HUES48 (cell line): ENCODE measurements around the gene IGFALS.

Experiments used
- H3K27ac ChIP-seq: one replicate; pipeline ENCODE4 v1.7.0; 2013; ENCODE audit warnings: low read depth, low read length, inconsistent platforms
- H3K27me3 ChIP-seq: 2 replicates; pipeline ENCODE4 v1.6.1; 2013; ENCODE audit warnings: mild to moderate bottlenecking, low read length; ENCODE audit not compliant: control insufficient read depth, insufficient read depth
- H3K36me3 ChIP-seq: 2 replicates; pipeline ENCODE4 v1.6.1; 2013; ENCODE audit warnings: low read length; ENCODE audit not compliant: control insufficient read depth, insufficient read depth
- H3K4me1 ChIP-seq: 2 replicates; pipeline ENCODE4 v1.6.1; 2013; ENCODE audit warnings: mild to moderate bottlenecking, low read length; ENCODE audit not compliant: control insufficient read depth, insufficient read depth
- H3K4me3 ChIP-seq: 2 replicates; pipeline ENCODE4 v1.5.1; 2013; ENCODE audit warnings: mild to moderate bottlenecking, low read depth, low read length
- H3K9ac ChIP-seq: 2 replicates; pipeline ENCODE4 v1.6.1; 2013; ENCODE audit warnings: mild to moderate bottlenecking, low read depth, low read length, moderate library complexity
- H3K9me3 ChIP-seq: 2 replicates; pipeline ENCODE4 v1.6.1; 2013; ENCODE audit warnings: low read length; ENCODE audit not compliant: control insufficient read depth, insufficient read depth

Gene IGFALS

GRCh38 chr16:1747934-1748333 lies 45.6 kb downstream of the IGFALS start:
- Histone ChIP-seq H3K9me3 (no peaks in the 10 kb centered on the region), H3K4me3 (no peak overlapping the region), H3K4me1 (no peaks in the 10 kb centered on the region), H3K27ac (no peak overlapping the region), H3K27me3 (no peaks in the 10 kb centered on the region), H3K9ac (no peak overlapping the region), H3K36me3 (peaks cover 42% of the 10 kb centered on the region)

- no peaks in the 10 kb centered on the region for H3K9me3 ChIP-seq
- no peaks in the 10 kb centered on the region for H3K4me1 ChIP-seq
- no peak overlapping the region for H3K9ac ChIP-seq
- H3K27me3 ChIP-seq = no peaks in the 10 kb centered on the region
- H3K27ac ChIP-seq = no peak overlapping the region
- no peak overlapping the region for H3K4me3 ChIP-seq
- H3K36me3 ChIP-seq = peaks cover 36% of the 10 kb centered on the region
Observed at GRCh38 chr16:1746693-1747195, 46.8 kb downstream of the IGFALS start.

GRCh38 chr16:1745900-1746692 lies 47.4 kb downstream of the IGFALS start:
- Histone ChIP-seq H3K27ac (peak overlapping the region; percentile 6), H3K36me3 (peaks cover 31% of the 10 kb centered on the region), H3K4me3 (no peak overlapping the region), H3K4me1 (no peaks in the 10 kb centered on the region), H3K9ac (no peak overlapping the region), H3K27me3 (no peaks in the 10 kb centered on the region), H3K9me3 (no peaks in the 10 kb centered on the region)

GRCh38 chr16:1745181-1745899 lies 48.2 kb downstream of the IGFALS start:
- peaks cover 31% of the 10 kb centered on the region for H3K36me3 ChIP-seq

GRCh38 chr16:1744338-1744840 lies 49.1 kb downstream of the IGFALS start:
- Histone ChIP-seq H3K9ac (no peak overlapping the region), H3K36me3 (peaks cover 27% of the 10 kb centered on the region), H3K4me1 (no peaks in the 10 kb centered on the region), H3K4me3 (no peak overlapping the region), H3K9me3 (peaks cover 5% of the 10 kb centered on the region), H3K27me3 (no peaks in the 10 kb centered on the region), H3K27ac (no peak overlapping the region)

More at GRCh38 chr16:1745181-1745899, 48.2 kb downstream of the IGFALS start:
- Histone ChIP-seq H3K4me1 (no peaks in the 10 kb centered on the region), H3K27me3 (no peaks in the 10 kb centered on the region), H3K9ac (no peak overlapping the region), H3K4me3 (no peak overlapping the region), H3K27ac (peak overlapping the region; percentile 6), H3K9me3 (no peaks in the 10 kb centered on the region)

GRCh38 chr16:1743376-1744337 lies 49.8 kb downstream of the IGFALS start:
- no peak overlapping the region for H3K9ac ChIP-seq
- no peaks in the 10 kb centered on the region for H3K4me1 ChIP-seq
- H3K36me3 ChIP-seq = peaks cover 19% of the 10 kb centered on the region
- no peaks in the 10 kb centered on the region for H3K27me3 ChIP-seq
- peaks cover 12% of the 10 kb centered on the region for H3K9me3 ChIP-seq
- no peak overlapping the region for H3K27ac ChIP-seq
- H3K4me3 ChIP-seq = no peak overlapping the region

- Histone ChIP-seq H3K27me3 (no peaks in the 10 kb centered on the region), H3K4me3 (no peak overlapping the region), H3K27ac (no peak overlapping the region), H3K36me3 (peaks cover 14% of the 10 kb centered on the region; the same call in 1 of the 2 replicates), H3K9me3 (peaks cover 32% of the 10 kb centered on the region), H3K9ac (no peak overlapping the region), H3K4me1 (no peaks in the 10 kb centered on the region)
Observed at GRCh38 chr16:1741553-1742165, 51.8 kb downstream of the IGFALS start.

- H3K9me3 ChIP-seq = peaks cover 40% of the 10 kb centered on the region
- no peak overlapping the region for H3K27ac ChIP-seq
- no peak overlapping the region for H3K4me3 ChIP-seq
- no peaks in the 10 kb centered on the region for H3K4me1 ChIP-seq
- peaks cover 14% of the 10 kb centered on the region; the same call in 1 of the 2 replicates for H3K36me3 ChIP-seq
- no peak overlapping the region for H3K9ac ChIP-seq
- H3K27me3 ChIP-seq = no peaks in the 10 kb centered on the region
Observed at GRCh38 chr16:1740781-1741490, 52.6 kb downstream of the IGFALS start.
